NCI-H82 (cell line): ENCODE measurements around the gene PLCB1.
"Not testable (repeated sequence)": the region's sequence is repeated elsewhere in the genome, so short reads cannot be mapped to it uniquely, and the experiment has no call there.

ENCODE experiments used
- DNase-seq: peaks from one replicate; lab custom pipeline; 2025; lab: John Stamatoyannopoulos, UW

Gene PLCB1

GRCh38 chr20:8368670-8369069 is 236.6 kb downstream of the PLCB1 start:
- DNase-seq, result no peak

GRCh38 chr20:8369311-8369710 is 237.2 kb downstream of the PLCB1 start:
- DNase-seq, result no peak

GRCh38 chr20:8370774-8371173 is 238.7 kb downstream of the PLCB1 start:
- no peak for DNase-seq

GRCh38 chr20:8372824-8373380 is 240.8 kb downstream of the PLCB1 start:
- DNase-seq, result no peak

GRCh38 chr20:8373579-8373978 is 241.5 kb downstream of the PLCB1 start:
- no peak for DNase-seq

GRCh38 chr20:8375898-8376297 is 243.8 kb downstream of the PLCB1 start:
- DNase-seq, result no peak

- DNase-seq, result no peak
Observed at GRCh38 chr20:8376940-8377339, 244.9 kb downstream of the PLCB1 start.

GRCh38 chr20:8379125-8379524 is 247.1 kb downstream of the PLCB1 start:
- not testable (repeated sequence) for DNase-seq

GRCh38 chr20:8385247-8385646 is 253.2 kb downstream of the PLCB1 start:
- DNase-seq, result peak; percentile 97

GRCh38 chr20:8386991-8387390 is 254.9 kb downstream of the PLCB1 start:
- no peak for DNase-seq

- DNase-seq, result no peak
Observed at GRCh38 chr20:8388141-8388540, 256.1 kb downstream of the PLCB1 start.

GRCh38 chr20:8388707-8389106 is 256.6 kb downstream of the PLCB1 start:
- DNase-seq, result no peak

- peak; percentile 72 for DNase-seq
Observed at GRCh38 chr20:8389381-8390036, 257.4 kb downstream of the PLCB1 start.

- DNase-seq, result peak; percentile 11
Observed at GRCh38 chr20:8390037-8390433, 258.0 kb downstream of the PLCB1 start.

GRCh38 chr20:8390500-8390899 is 258.4 kb downstream of the PLCB1 start:
- no peak for DNase-seq

GRCh38 chr20:8393381-8393780 is 261.3 kb downstream of the PLCB1 start:
- no peak for DNase-seq

GRCh38 chr20:8394308-8394945 is 262.4 kb downstream of the PLCB1 start:
- DNase-seq, result no peak

- DNase-seq, result no peak
Observed at GRCh38 chr20:8395956-8396355, 263.9 kb downstream of the PLCB1 start.

GRCh38 chr20:8398263-8399051 is 266.4 kb downstream of the PLCB1 start:
- peak; percentile 35 for DNase-seq

GRCh38 chr20:8399947-8400346 is 267.9 kb downstream of the PLCB1 start:
- no peak for DNase-seq

GRCh38 chr20:8400486-8400885 is 268.4 kb downstream of the PLCB1 start:
- DNase-seq, result no peak

GRCh38 chr20:8401556-8401955 is 269.5 kb downstream of the PLCB1 start:
- DNase-seq, result no peak

- DNase-seq, result no peak
Observed at GRCh38 chr20:8402798-8403197, 270.7 kb downstream of the PLCB1 start.
